Articular chondrocyte of knee joint (primary cell): ENCODE results near the gene TRIM63. TPM values are rescaled to one million over a fixed set of nuclear protein-coding genes. Genes with fewer than 3 reads are reported as not detected.

Experiments used
- small RNA-seq: library from RNA; depleted of rRNA; stranded (forward); fragments of <200 nt; gene quantifications from one replicate; pipeline ENCODE3, GENCODE V24; 2012
- total RNA-seq: library from RNA; depleted of rRNA; stranded (reverse); fragments of >200 nt; gene quantifications from 2 replicates; pipeline ENCODE4 v1.2.3, GENCODE V29; 2012

The TRIM63 gene
- total RNA-seq: not detected in 2 replicates

GRCh38 chr1:26067432-26067911 is at the start of gene TRIM63:
Gene TRIM63, minus strand, starts transcription at chr1:26067630. Its CDS starts 136 bp downstream, at chr1:26067494.

GRCh38 chr1:26111530-26112406 is 44.3 kb upstream of the TRIM63 start, which contains the start of gene PDIK1L:
Gene PDIK1L, plus strand, starts transcription at chr1:26111824. Its CDS starts 2,485 bp downstream, at chr1:26114309.

GRCh38 chr1:26045722-26046245 is 21.6 kb downstream of the TRIM63 start, which contains the start of gene SLC30A2:
Gene SLC30A2, minus strand, starts transcription at chr1:26046118. Its CDS starts 222 bp downstream, at chr1:26045896.

GRCh38 chr1:26021647-26022403 is 45.6 kb downstream of the TRIM63 start, which contains the start of gene EXTL1:
Gene EXTL1, plus strand, starts transcription at chr1:26021775. Its CDS starts 872 bp downstream, at chr1:26022647.

Small RNAs within 50 kb of the gene (small RNA-seq; reads per million reads assigned to genes)
- gene RF00283 (not detected), gene RF00492 (not detected)

Other genes with a start within 250 kb of the TRIM63 start
- 44.6 and 53.9 TPM in 2 replicates for gene MTFR1L, start 247.7 kb downstream of the TRIM63 start, total RNA-seq
- gene AUNIP, start 208.2 kb downstream of the TRIM63 start, total RNA-seq: 0.65 and 1.2 TPM in 2 replicates
- 10.7 and 11.2 TPM in 2 replicates for gene PAQR7, start 191.9 kb downstream of the TRIM63 start, total RNA-seq
- gene STMN1, start 161.2 kb downstream of the TRIM63 start, total RNA-seq: 65.1 and 98.2 TPM in 2 replicates
- gene PAFAH2, start 69.6 kb downstream of the TRIM63 start, total RNA-seq: 5.2 and 9.5 TPM in 2 replicates
- 0.26 and 1.3 TPM in 2 replicates for gene EXTL1, start 45.9 kb downstream of the TRIM63 start, total RNA-seq
- not detected in 2 replicates for gene SLC30A2, start 21.5 kb downstream of the TRIM63 start, total RNA-seq
- 6.5 and 6.8 TPM in 2 replicates for gene PDIK1L, start 44.2 kb upstream of the TRIM63 start, total RNA-seq
- gene FAM110D, start 91.4 kb upstream of the TRIM63 start, total RNA-seq: not detected in 2 replicates
- gene C1orf232, start 101.3 kb upstream of the TRIM63 start, total RNA-seq: not detected in 2 replicates
- 17.8 and 18.5 TPM in 2 replicates for gene ZNF593, start 102.3 kb upstream of the TRIM63 start, total RNA-seq
- gene ZNF593OS, start 104.2 kb upstream of the TRIM63 start, total RNA-seq: not detected in 2 replicates
- gene CNKSR1, start 109.9 kb upstream of the TRIM63 start, total RNA-seq: 0.26 TPM in 1 of 2 replicates, not detected in the other
- not detected in 2 replicates for gene CATSPER4, start 123.0 kb upstream of the TRIM63 start, total RNA-seq
- 10.8 and 11.9 TPM in 2 replicates for gene CEP85, start 166.6 kb upstream of the TRIM63 start, total RNA-seq
- 67.5 and 71.7 TPM in 2 replicates for gene SH3BGRL3, start 212.5 kb upstream of the TRIM63 start, total RNA-seq
- gene UBXN11, start 239.0 kb upstream of the TRIM63 start, total RNA-seq: 5.7 and 6.8 TPM in 2 replicates